ENCODE measurements around the gene FANCE. TPM values are rescaled to one million over a fixed set of nuclear protein-coding genes. Genes with fewer than 3 reads are reported as not detected.

Gene FANCE
- total and polyA plus RNA-seq, 2 donors (not counting 1 experiment from before 2014, with no cell fraction given), result 9.2 to 12.8 TPM

DNA sequence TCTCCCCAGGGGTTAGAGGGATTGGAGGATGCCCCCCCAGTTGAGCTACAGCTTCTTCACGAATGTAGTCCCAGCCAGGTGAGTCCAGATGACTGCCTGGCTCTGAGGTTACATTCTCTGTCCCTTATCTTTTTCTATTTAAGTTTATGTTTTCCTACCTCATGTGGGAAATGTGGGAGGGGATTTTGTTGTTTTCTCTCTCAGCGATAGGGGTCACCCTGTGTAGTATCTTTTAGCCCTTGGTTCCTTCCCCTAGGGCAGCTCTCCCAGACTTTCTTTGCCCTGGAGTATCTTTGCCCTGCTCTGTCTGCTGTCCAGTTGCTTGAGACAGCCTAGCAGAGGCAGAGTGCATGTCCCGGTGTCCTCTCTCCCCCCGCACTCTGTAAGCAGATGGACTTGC is 5.8 kb downstream of the FANCE start:
- Histone ChIP-seq H3K36me3 (replicated peaks in 1 of 2; ENCODE audit: control extremely low read depth in 1 of 2, control insufficient read depth in 1 of 2, extremely low read depth in 1 of 2, insufficient read depth in 2 of 2, low read length in 1 of 2) (peaks cover 4 to 19% of the 10 kb centered on the region in 2 experiments), H4K20me1 (ENCODE audit: control insufficient read depth, insufficient read depth, low read length, poor library complexity, severe bottlenecking) (peaks cover 8% of the 10 kb centered on the region), H3K27me3 (replicated peaks in 1 of 4; ENCODE audit: control extremely low read depth in 1 of 4, control insufficient read depth in 3 of 4, insufficient read depth in 4 of 4, low read length in 3 of 4) (no peaks in the 10 kb centered on the region), H3K4me1 (ENCODE audit: control insufficient read depth in 2 of 2, insufficient read depth in 2 of 2, low read length in 2 of 2) (peaks cover 5 to 6% of the 10 kb centered on the region in 2 donors), H3K4me3 (ENCODE audit: control extremely low read depth in 1 of 5, extremely low read depth in 1 of 5, insufficient read depth in 1 of 5, low read depth in 2 of 5, low read length in 4 of 5) (no peak overlapping the region), H3K79me2 (ENCODE audit: control insufficient read depth, insufficient read depth, low read length) (peaks cover 4% of the 10 kb centered on the region), H2AFZ (ENCODE audit: insufficient read depth, low read depth, low read length, poor library complexity, severe bottlenecking) (no peak overlapping the region), H3K9me3 (ENCODE audit: control extremely low read depth in 1 of 3, control insufficient read depth in 2 of 3, insufficient read depth in 1 of 3, low read length in 2 of 3) (no peaks in the 10 kb centered on the region), H3K4me2 (replicated peaks; ENCODE audit: low read depth, low read length, poor library complexity, severe bottlenecking) (no peak overlapping the region), H3K9ac (ENCODE audit: low read length) (no peak overlapping the region), H3K27ac (ENCODE audit: low read length in 2 of 2) (no peak overlapping the region)
- CTCF ChIA-PET, result interaction anchor here (1.1 to 11.4 kb wide), 2 partner anchors 11 to 160 kb away, joined by 3 to 127 read pairs; partner anchors contain the start of gene RPL10A
- POLR2A ChIA-PET, result interaction anchor here (0.5 to 0.6 kb wide), 2 partner anchors 13 to 116 kb away, joined by 3 to 4 read pairs; no protein-coding TSS in a partner anchor
- Mint-ChIP-seq H3K27me3 (no peaks in the 10 kb centered on the region), H3K4me3 (no peak overlapping the region), H3K9me3 (ENCODE audit: insufficient read depth) (no peaks in the 10 kb centered on the region), H3K27ac (no peak overlapping the region), H3K4me1 (peaks cover 17% of the 10 kb centered on the region)
- intact Hi-C loops (cut with micrococcal nuclease), result no loop called here
- 100% methylated on average over 2 of the region's 4 CpGs for WGBS (ENCODE audit: insufficient coverage)
- DNase-seq, result no peak
- ATAC-seq (ENCODE audit: low read depth), result no peak
- TF ChIP-seq, protein P1, sequence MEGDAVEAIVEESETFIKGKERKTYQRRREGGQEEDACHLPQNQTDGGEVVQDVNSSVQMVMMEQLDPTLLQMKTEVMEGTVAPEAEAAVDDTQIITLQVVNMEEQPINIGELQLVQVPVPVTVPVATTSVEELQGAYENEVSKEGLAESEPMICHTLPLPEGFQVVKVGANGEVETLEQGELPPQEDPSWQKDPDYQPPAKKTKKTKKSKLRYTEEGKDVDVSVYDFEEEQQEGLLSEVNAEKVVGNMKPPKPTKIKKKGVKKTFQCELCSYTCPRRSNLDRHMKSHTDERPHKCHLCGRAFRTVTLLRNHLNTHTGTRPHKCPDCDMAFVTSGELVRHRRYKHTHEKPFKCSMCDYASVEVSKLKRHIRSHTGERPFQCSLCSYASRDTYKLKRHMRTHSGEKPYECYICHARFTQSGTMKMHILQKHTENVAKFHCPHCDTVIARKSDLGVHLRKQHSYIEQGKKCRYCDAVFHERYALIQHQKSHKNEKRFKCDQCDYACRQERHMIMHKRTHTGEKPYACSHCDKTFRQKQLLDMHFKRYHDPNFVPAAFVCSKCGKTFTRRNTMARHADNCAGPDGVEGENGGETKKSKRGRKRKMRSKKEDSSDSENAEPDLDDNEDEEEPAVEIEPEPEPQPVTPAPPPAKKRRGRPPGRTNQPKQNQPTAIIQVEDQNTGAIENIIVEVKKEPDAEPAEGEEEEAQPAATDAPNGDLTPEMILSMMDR (IDR thresholded peaks at IDR 0.05), result no peak
- TF ChIP-seq EZH2 (IDR thresholded peaks at IDR 0.05; ENCODE audit: borderline replicate concordance, insufficient read depth, low read depth, low read length, poor library complexity, severe bottlenecking), result no peak

DNA sequence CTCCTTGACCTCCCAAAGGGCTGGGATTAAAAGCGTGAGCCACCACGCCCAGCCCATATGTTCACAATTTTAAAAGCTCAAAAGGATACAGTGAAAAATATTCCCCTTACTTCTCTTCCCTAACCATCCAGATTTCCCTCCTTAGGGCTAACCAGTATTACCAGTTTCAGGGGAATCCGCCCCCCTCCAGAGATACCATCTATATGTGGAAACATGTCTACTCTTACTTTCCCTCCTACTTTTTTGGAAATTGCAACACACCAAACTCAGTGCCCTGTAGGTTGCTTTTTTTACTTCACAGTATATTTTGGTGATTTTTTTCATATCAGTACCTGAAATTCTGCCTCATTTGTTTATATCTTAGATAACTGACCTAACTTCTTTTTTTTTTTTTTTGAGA is 9.1 kb downstream of the FANCE start:
- DNase-seq, result no peak
- Histone ChIP-seq H3K79me2 (ENCODE audit: control insufficient read depth, insufficient read depth, low read length) (peaks cover under 1% of the 10 kb centered on the region), H3K9ac (ENCODE audit: low read length) (no peak overlapping the region), H3K9me3 (ENCODE audit: control extremely low read depth in 1 of 3, control insufficient read depth in 2 of 3, insufficient read depth in 1 of 3, low read length in 2 of 3) (no peaks in the 10 kb centered on the region), H3K36me3 (replicated peaks in 1 of 2; ENCODE audit: control extremely low read depth in 1 of 2, control insufficient read depth in 1 of 2, extremely low read depth in 1 of 2, insufficient read depth in 2 of 2, low read length in 1 of 2) (peaks cover 6 to 17% of the 10 kb centered on the region in 2 experiments), H2AFZ (ENCODE audit: insufficient read depth, low read depth, low read length, poor library complexity, severe bottlenecking) (no peak overlapping the region), H3K4me3 (ENCODE audit: control extremely low read depth in 1 of 5, extremely low read depth in 1 of 5, insufficient read depth in 1 of 5, low read depth in 2 of 5, low read length in 4 of 5) (no peak overlapping the region), H3K27me3 (replicated peaks in 1 of 4; ENCODE audit: control extremely low read depth in 1 of 4, control insufficient read depth in 3 of 4, insufficient read depth in 4 of 4, low read length in 3 of 4) (no peaks in the 10 kb centered on the region), H4K20me1 (ENCODE audit: control insufficient read depth, insufficient read depth, low read length, poor library complexity, severe bottlenecking) (no peaks in the 10 kb centered on the region), H3K27ac (ENCODE audit: low read length in 2 of 2) (no peak overlapping the region), H3K4me2 (replicated peaks; ENCODE audit: low read depth, low read length, poor library complexity, severe bottlenecking) (no peak overlapping the region), H3K4me1 (ENCODE audit: control insufficient read depth in 2 of 2, insufficient read depth in 2 of 2, low read length in 2 of 2) (no peaks in the 10 kb centered on the region)
- Mint-ChIP-seq H3K4me3 (no peak overlapping the region), H3K4me1 (peaks cover 3% of the 10 kb centered on the region), H3K27me3 (no peaks in the 10 kb centered on the region), H3K9me3 (ENCODE audit: insufficient read depth) (no peaks in the 10 kb centered on the region), H3K27ac (no peak overlapping the region)
- intact Hi-C loops (cut with micrococcal nuclease), result no loop called here
- WGBS (ENCODE audit: insufficient coverage), result 92% methylated on average over 2 of the region's 3 CpGs
- TF ChIP-seq EZH2 (IDR thresholded peaks at IDR 0.05; ENCODE audit: borderline replicate concordance, insufficient read depth, low read depth, low read length, poor library complexity, severe bottlenecking), result no peak
- TF ChIP-seq, protein P1 (IDR thresholded peaks at IDR 0.05), result no peak
- no peak for ATAC-seq (ENCODE audit: low read depth)
- ChIA-PET CTCF (interaction anchor here (0.6 to 1.9 kb wide), 4 partner anchors 12 to 166 kb away, joined by 3 to 5 read pairs (median 4); no protein-coding TSS in a partner anchor), POLR2A (no interaction called here)

All from B cell (primary cell).